Loucy (cell line): Measurements from ENCODE around the gene SLIT1.

Source experiments
- CTCF ChIP-seq: fragments of 200-600 bp; sonication (generic); conservative IDR thresholded peaks from 2 replicates; pipeline ENCODE4 v1.5.1; 2014; ENCODE audit warnings: mild to moderate bottlenecking, antibody characterized with exemption, low read length
- EZH2phosphoT487 ChIP-seq: fragments of 200-600 bp; IDR thresholded peaks from 2 replicates; pipeline ENCODE4 v1.6.1; 2018; ENCODE audit warnings: antibody characterized with exemption, mild to moderate bottlenecking, moderate library complexity, borderline replicate concordance

- TF ChIP-seq CTCF (no peak), EZH2phosphoT487 (no peak)
Observed at GRCh38 chr10:97228130-97228774, 42.5 kb upstream of the SLIT1 start.
